22Rv1 (cell line): ENCODE measurements around the gene PLAAT1.

Experiments used
- H3K27ac ChIP-seq: fragments of 450-650 bp; 2 replicates; pipeline ENCODE4 v1.5.1; 2017
- CTCF ChIP-seq: fragments of 450-650 bp; IDR thresholded peaks from 2 replicates; pipeline ENCODE4 v1.5.1; 2017; ENCODE audit warnings: mild to moderate bottlenecking
- ZFX ChIP-seq: fragments of 450-650 bp; IDR thresholded peaks from 2 replicates; pipeline ENCODE4 v1.6.1; 2017; ENCODE audit warnings: antibody characterized with exemption, borderline replicate concordance

Gene PLAAT1

DNA sequence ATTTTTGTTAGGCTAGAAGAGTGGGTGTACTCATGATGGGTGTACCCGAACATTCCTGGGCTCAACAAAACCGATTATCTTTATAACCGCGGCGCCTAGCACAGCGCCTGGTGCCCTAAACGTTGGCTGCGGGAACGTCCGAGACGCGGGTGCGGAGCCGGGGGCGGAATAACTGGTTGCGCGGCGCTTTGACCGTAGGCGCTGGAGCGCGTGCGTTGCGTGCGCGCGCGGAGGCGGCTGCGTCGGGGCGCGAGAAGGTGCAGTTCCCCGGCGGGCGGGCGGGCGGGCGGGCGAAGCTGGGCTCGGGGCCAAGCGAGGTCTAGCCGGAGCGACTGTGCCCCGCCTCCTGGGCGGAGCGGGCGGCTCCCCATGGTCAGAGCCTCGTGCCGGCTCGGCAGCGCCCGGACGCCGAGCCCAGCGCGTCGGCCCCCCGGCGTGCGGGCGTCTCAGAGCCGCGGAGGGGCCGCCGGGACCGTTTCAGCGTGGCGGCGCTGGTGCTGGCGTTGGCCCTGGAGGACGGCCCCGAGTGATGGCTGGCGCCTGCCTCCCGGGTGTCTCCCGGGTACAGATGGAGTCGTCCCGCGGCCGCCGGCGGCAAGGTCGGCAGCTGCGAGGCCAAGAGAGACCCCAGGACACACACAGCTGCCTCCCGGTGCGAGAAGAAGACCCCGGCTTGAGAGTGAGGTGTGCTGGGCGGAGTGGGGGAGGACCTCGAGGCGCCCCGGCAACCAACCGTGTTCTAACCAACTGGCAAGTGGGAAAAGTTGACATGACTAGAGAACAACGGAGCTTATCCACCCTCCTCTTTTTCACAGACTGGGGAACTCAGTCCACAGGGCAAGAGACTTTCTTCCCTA, at the start of gene PLAAT1:
TSS of gene PLAAT1 (plus strand) at position 373 of the 857 bp plus-strand sequence. CDS start 14,429 bp downstream, outside the sequence.
- TF ChIP-seq ZFX (no peak), CTCF (no peak)
- no peak within 1 kb of the TSS for H3K27ac ChIP-seq

DNA sequence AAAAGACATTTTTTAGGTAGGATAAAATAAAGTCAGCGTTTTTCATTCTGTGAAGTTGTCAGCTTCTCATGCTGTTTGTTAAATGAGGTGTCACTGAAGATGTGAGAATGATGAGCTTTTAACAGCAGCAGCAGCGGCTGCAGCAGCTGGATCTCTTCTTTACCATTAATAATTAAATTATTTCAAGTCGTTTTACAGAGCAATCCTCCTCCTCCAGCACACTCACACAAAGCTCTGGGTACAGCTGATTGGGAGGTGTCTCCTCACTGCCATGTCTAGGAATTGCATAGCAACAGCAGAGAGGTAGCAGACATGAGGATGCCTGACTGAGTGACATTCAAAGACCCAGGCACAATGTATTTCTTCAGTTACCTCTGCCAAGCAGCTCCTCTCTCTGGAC, 46.7 kb upstream of the PLAAT1 start:
- H3K27ac ChIP-seq, result no peak overlapping the region
- TF ChIP-seq ZFX (no peak), CTCF (no peak)

DNA sequence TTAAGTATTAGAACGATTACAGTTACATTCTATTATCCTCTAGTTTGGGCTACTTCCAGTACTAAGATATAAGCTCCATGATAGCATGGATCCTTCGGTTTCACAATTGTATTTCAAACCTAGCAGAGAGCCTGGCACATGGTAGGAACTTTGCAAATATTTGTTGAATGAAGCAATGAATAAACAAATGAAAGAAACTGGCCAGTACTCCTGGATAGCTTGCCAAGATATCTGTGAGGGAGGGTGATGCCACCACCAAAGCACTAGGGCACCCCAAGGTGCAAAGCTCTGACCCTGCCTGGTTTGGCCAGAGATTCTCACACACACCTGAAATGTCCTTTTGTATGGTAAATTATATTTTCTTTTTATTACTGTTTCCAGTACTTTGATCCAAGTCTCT, 44.3 kb upstream of the PLAAT1 start:
- no peak for TF ChIP-seq CTCF
- no peak for TF ChIP-seq ZFX
- no peak overlapping the region for H3K27ac ChIP-seq

DNA sequence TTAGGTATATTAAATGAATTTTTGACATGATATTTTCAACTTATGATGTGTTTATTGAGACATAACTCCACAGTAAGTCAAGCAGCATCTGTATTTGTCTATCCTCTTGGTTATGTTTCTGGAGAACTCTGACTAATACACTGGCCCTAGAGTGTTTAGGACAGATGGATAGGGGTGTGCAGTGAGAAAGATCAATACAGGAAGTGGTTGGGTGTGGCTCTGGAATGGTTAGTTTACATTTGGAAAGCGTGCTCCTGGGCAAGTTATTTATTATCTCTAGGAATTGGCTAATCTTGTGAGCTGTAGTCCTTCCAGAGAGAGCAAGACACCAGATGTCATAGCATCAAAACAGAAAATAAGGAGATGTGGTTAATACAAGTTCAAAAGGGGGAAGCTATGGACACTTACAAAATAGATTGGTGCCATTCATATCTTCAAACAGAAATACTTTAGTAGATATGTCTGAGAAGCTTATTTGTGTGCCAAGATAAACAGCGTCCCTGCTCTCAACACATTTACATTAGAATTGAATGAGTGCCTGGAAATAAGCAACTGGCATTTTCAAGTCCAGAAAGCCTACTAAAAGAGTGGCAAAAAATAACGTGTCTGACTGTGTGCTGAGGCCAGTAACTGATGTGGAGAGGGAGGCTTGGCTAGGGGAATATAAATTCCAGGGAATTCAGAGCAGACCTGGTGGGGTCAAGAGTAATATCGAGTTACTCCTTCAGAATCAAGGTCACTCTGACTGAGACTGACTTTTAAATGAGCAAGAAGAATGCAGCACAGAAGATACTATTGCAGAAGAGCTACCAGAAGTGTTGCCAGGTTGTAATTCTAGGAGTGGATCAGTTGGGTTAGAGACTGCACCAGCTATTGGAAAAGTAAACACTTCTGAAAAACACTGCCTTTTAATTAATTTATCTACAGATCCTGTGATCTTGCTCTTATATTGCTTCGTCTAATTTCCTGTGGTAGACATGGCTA, 33.4 kb upstream of the PLAAT1 start:
- H3K27ac ChIP-seq, result no peak overlapping the region
- TF ChIP-seq CTCF, result no peak

- no peak for TF ChIP-seq ZFX
- no peak for TF ChIP-seq CTCF
- no peak overlapping the region for H3K27ac ChIP-seq
Observed at GRCh38 chr3:193210618-193211017, 30.4 kb upstream of the PLAAT1 start.

GRCh38 chr3:193211173-193211572, 29.8 kb upstream of the PLAAT1 start:
- TF ChIP-seq CTCF (no peak), ZFX (no peak)
- no peak overlapping the region for H3K27ac ChIP-seq
